T-cell (primary cell): ENCODE measurements around the gene CPT1A. TPM values are rescaled to one million over a fixed set of nuclear protein-coding genes. Genes with fewer than 3 reads are reported as not detected.

Experiments used
- ATAC-seq, 4 experiments: fragments of 200-7000 bp in 3 of 4; fragments of 150-1000 bp in 1 of 4; cut with Tn5 transposase; replicated peaks in 1 of 4; 1 replicate in 3 of 4; 2 replicates in 1 of 4; pipeline ENCODE4 v1.10.0; 2021; ENCODE audit warnings: moderate library complexity in 3 of 4, mild to moderate bottlenecking in 2 of 4, moderate number of reproducible peaks in 1 of 4
- CTCF ChIA-PET, 2 donors: fragments of 300-600 bp; sonication (Branson Sonifier 250); formaldehyde crosslinking; loops; one replicate each; lab custom pipeline; 2022; ENCODE audit warnings: antibody characterized with exemption in 2 of 2; lab: Charles Lee
- POLR2A ChIA-PET, 2 donors: fragments of 300-600 bp; sonication (Branson Sonifier 250); formaldehyde crosslinking; loops; one replicate each; lab custom pipeline; 2022; ENCODE audit warnings: antibody characterized with exemption in 2 of 2; lab: Charles Lee
- DNase-seq, 35 experiments: peaks; one replicate each; pipeline versions ENCODE4 v3.0.0 to v3.0.0-alpha.2; 2013 to 2023
- H3K27ac ChIP-seq: one replicate; pipeline ENCODE4 v1.5.1; 2013; ENCODE audit warnings: low read length
- H3K27me3 ChIP-seq, 2 experiments: replicated peaks in 1 of 2; 1 replicate in 1 of 2; 2 replicates in 1 of 2; pipeline versions ENCODE4 v1.6.1 to v1.7.0; 2013; ENCODE audit warnings: low read length in 1 of 2, mixed read lengths in 1 of 2; ENCODE audit not compliant: control insufficient read depth in 2 of 2, insufficient read depth in 2 of 2; ENCODE audit errors: extremely low read depth in 1 of 2
- H3K36me3 ChIP-seq, 2 donors: 1 replicate in 1 of 2; 2 replicates in 1 of 2; pipeline versions ENCODE4 v1.6.1 to v1.7.0; 2013; ENCODE audit warnings: low read length in 1 of 2; ENCODE audit not compliant: control insufficient read depth in 2 of 2, insufficient read depth in 1 of 2; ENCODE audit errors: extremely low read depth in 1 of 2
- H3K4me1 ChIP-seq, 2 experiments: 1 replicate in 1 of 2; 2 replicates in 1 of 2; pipeline versions ENCODE4 v1.6.1 to v1.7.0; 2013; ENCODE audit warnings: low read length in 2 of 2, mixed read lengths in 1 of 2; ENCODE audit not compliant: insufficient read depth in 2 of 2, control insufficient read depth in 1 of 2; ENCODE audit errors: extremely low read depth in 1 of 2
- H3K4me3 ChIP-seq, 2 donors: 1 replicate in 1 of 2; 2 replicates in 1 of 2; pipeline versions ENCODE4 v1.5.1 to v1.7.0; 2013; ENCODE audit warnings: mild to moderate bottlenecking in 2 of 2, low read length in 1 of 2, moderate library complexity in 1 of 2; ENCODE audit not compliant: control insufficient read depth in 1 of 2; ENCODE audit errors: extremely low read depth in 1 of 2
- H3K9me3 ChIP-seq: 2 replicates; pipeline ENCODE4 v1.7.0; 2013
- H3K27ac Mint-ChIP-seq, 2 donors: one replicate each; pipeline ENCODE4 v1.8.0; 2020 to 2021; ENCODE audit warnings: mild to moderate bottlenecking in 2 of 2, mixed read lengths in 2 of 2
- H3K27me3 Mint-ChIP-seq, 2 donors: one replicate each; pipeline ENCODE4 v1.8.0; 2021 to 2022; ENCODE audit warnings: mixed read lengths in 2 of 2
- H3K36me3 Mint-ChIP-seq: one replicate; pipeline ENCODE4 v1.8.0; 2021; ENCODE audit warnings: mixed read lengths
- H3K4me1 Mint-ChIP-seq, 3 donors: one replicate each; pipeline ENCODE4 v1.8.0; 2020 to 2022; ENCODE audit warnings: mixed read lengths in 3 of 3, mild to moderate bottlenecking in 1 of 3
- H3K4me3 Mint-ChIP-seq, 3 donors: one replicate each; pipeline ENCODE4 v1.8.0; 2020 to 2022; ENCODE audit warnings: mild to moderate bottlenecking in 3 of 3, mixed read lengths in 3 of 3, moderate library complexity in 3 of 3
- H3K9me3 Mint-ChIP-seq, 3 donors: one replicate each; pipeline ENCODE4 v1.8.0; 2020 to 2022; ENCODE audit warnings: mixed read lengths in 3 of 3
- WGBS: methylation state at CpG from one replicate; pipeline ENCODE4 v1.1.5; 2013; ENCODE audit warnings: missing lambda C conversion rate; ENCODE audit not compliant: insufficient coverage; 5-methylcytosine and 5-hydroxymethylcytosine counted together
- total RNA-seq, 35 experiments: library from RNA in 6 of 35; stranded (reverse) in 6 of 35; fragments of 120-200 nt in 1 of 35; gene quantifications; one replicate each; pipeline versions ENCODE4 v1.2.1 to v1.2.4 and lab custom pipeline; 2013 to 2026

Gene CPT1A
- total RNA-seq, 5 donors from 2014 or later (not counting 1 experiment from before 2014, with no cell fraction given): 21.2 to 44.1 (median 35.9) TPM

- POLR2A ChIA-PET: no interaction called here
- no peaks in the 10 kb centered on the region for H3K4me1 ChIP-seq
- ATAC-seq (no peak), DNase-seq (no peak)
- WGBS: 94% methylated on average over 21 of the region's 22 CpGs
- Mint-ChIP-seq H3K4me1 (no peaks in the 10 kb centered on the region), H3K27ac (no peak overlapping the region), H3K27me3 (no peaks in the 10 kb centered on the region), H3K36me3 (peaks cover 65% of the 10 kb centered on the region), H3K9me3 (no peaks in the 10 kb centered on the region), H3K4me3 (no peak overlapping the region)
- H3K4me3 ChIP-seq: no peak overlapping the region
- H3K27ac ChIP-seq: no peak overlapping the region
- H3K9me3 ChIP-seq: no peaks in the 10 kb centered on the region
- H3K27me3 ChIP-seq: no peaks in the 10 kb centered on the region
- H3K36me3 ChIP-seq: peaks cover 0 to 85% of the 10 kb centered on the region in 2 donors
- CTCF ChIA-PET: no interaction called here
Measured at GRCh38 chr11:68773521-68774193, 68.1 kb downstream of the CPT1A start.

- peaks cover 0 to 86% of the 10 kb centered on the region in 2 donors for H3K36me3 ChIP-seq
- peaks cover 60% of the 10 kb centered on the region for H3K36me3 Mint-ChIP-seq
- no peak overlapping the region for H3K27ac Mint-ChIP-seq
- ChIA-PET CTCF (no interaction called here), POLR2A (no interaction called here)
- no peaks in the 10 kb centered on the region for H3K9me3 Mint-ChIP-seq
- ATAC-seq (no peak), DNase-seq (no peak)
- 98% methylated on average over 17 of the region's 20 CpGs for WGBS
- no peaks in the 10 kb centered on the region for H3K4me1 ChIP-seq
- no peaks in the 10 kb centered on the region for H3K4me1 Mint-ChIP-seq
- H3K27me3 Mint-ChIP-seq: no peaks in the 10 kb centered on the region
- no peak overlapping the region for H3K27ac ChIP-seq
- H3K4me3 ChIP-seq: no peak overlapping the region
- no peaks in the 10 kb centered on the region for H3K27me3 ChIP-seq
- no peak overlapping the region for H3K4me3 Mint-ChIP-seq
- no peaks in the 10 kb centered on the region for H3K9me3 ChIP-seq
Measured at GRCh38 chr11:68772936-68773335, 68.8 kb downstream of the CPT1A start.

GRCh38 chr11:68770781-68771180 is 70.9 kb downstream of the CPT1A start:
- Mint-ChIP-seq H3K9me3 (no peaks in the 10 kb centered on the region), H3K27me3 (no peaks in the 10 kb centered on the region), H3K27ac (no peak overlapping the region), H3K4me1 (no peaks in the 10 kb centered on the region), H3K4me3 (no peak overlapping the region), H3K36me3 (peaks cover 58% of the 10 kb centered on the region)
- Histone ChIP-seq H3K36me3 (peaks cover 0 to 64% of the 10 kb centered on the region in 2 donors), H3K27ac (no peak overlapping the region), H3K27me3 (no peaks in the 10 kb centered on the region), H3K4me3 (no peak overlapping the region), H3K9me3 (no peaks in the 10 kb centered on the region), H3K4me1 (no peaks in the 10 kb centered on the region)
- ChIA-PET POLR2A (no interaction called here), CTCF (interaction anchor here in 1 of 2 donors (0.5 kb wide), 1 partner anchor 42 kb away, joined by 6 read pairs; no protein-coding TSS in a partner anchor)
- WGBS: 92% methylated on average over 9 of the region's 12 CpGs
- ATAC-seq: no peak
- DNase-seq: no peak

GRCh38 chr11:68767672-68768071 is 74.0 kb downstream of the CPT1A start:
- no peaks in the 10 kb centered on the region for H3K4me1 Mint-ChIP-seq
- no peak for ATAC-seq
- H3K27ac ChIP-seq: no peak overlapping the region
- no peaks in the 10 kb centered on the region for H3K27me3 Mint-ChIP-seq
- CTCF ChIA-PET: no interaction called here
- no peak overlapping the region for H3K4me3 ChIP-seq
- no peaks in the 10 kb centered on the region for H3K27me3 ChIP-seq
- H3K36me3 Mint-ChIP-seq: peaks cover 42% of the 10 kb centered on the region
- no peaks in the 10 kb centered on the region for H3K9me3 ChIP-seq
- H3K27ac Mint-ChIP-seq: no peak overlapping the region
- no peak for DNase-seq
- peaks cover 0 to 38% of the 10 kb centered on the region in 2 donors for H3K36me3 ChIP-seq
- H3K4me1 ChIP-seq: no peaks in the 10 kb centered on the region
- POLR2A ChIA-PET: no interaction called here
- WGBS: 88% methylated on average over 6 of the region's 11 CpGs
- no peaks in the 10 kb centered on the region for H3K9me3 Mint-ChIP-seq
- H3K4me3 Mint-ChIP-seq: no peak overlapping the region

- Mint-ChIP-seq H3K27me3 (no peaks in the 10 kb centered on the region), H3K27ac (no peak overlapping the region), H3K36me3 (peaks cover 43% of the 10 kb centered on the region), H3K4me1 (no peaks in the 10 kb centered on the region), H3K9me3 (no peaks in the 10 kb centered on the region), H3K4me3 (no peak overlapping the region)
- ChIA-PET POLR2A (no interaction called here), CTCF (no interaction called here)
- 89% methylated on average over 8 of the region's 8 CpGs for WGBS
- DNase-seq (no peak), ATAC-seq (no peak)
- Histone ChIP-seq H3K4me3 (no peak overlapping the region), H3K4me1 (no peaks in the 10 kb centered on the region), H3K9me3 (no peaks in the 10 kb centered on the region), H3K36me3 (peaks cover 0 to 40% of the 10 kb centered on the region in 2 donors), H3K27ac (no peak overlapping the region), H3K27me3 (no peaks in the 10 kb centered on the region)
Measured at GRCh38 chr11:68766786-68767185, 74.9 kb downstream of the CPT1A start.

- ChIA-PET CTCF (no interaction called here), POLR2A (no interaction called here)
- Histone ChIP-seq H3K27ac (no peak overlapping the region), H3K27me3 (no peaks in the 10 kb centered on the region), H3K9me3 (no peaks in the 10 kb centered on the region), H3K4me3 (no peak overlapping the region), H3K4me1 (no peaks in the 10 kb centered on the region), H3K36me3 (peaks cover 0 to 33% of the 10 kb centered on the region in 2 donors)
- H3K4me1 Mint-ChIP-seq: no peaks in the 10 kb centered on the region
- WGBS: 87% methylated on average over 10 of the region's 16 CpGs
- H3K4me3 Mint-ChIP-seq: no peak overlapping the region
- H3K36me3 Mint-ChIP-seq: peaks cover 36% of the 10 kb centered on the region
- H3K9me3 Mint-ChIP-seq: no peaks in the 10 kb centered on the region
- DNase-seq (no peak), ATAC-seq (no peak)
- no peaks in the 10 kb centered on the region for H3K27me3 Mint-ChIP-seq
- no peak overlapping the region for H3K27ac Mint-ChIP-seq
Measured at GRCh38 chr11:68764746-68765145, 77.0 kb downstream of the CPT1A start.
